Natural killer cell (primary cell): Measurements from ENCODE around the gene ZEB2. TPM values are rescaled to one million over a fixed set of nuclear protein-coding genes. Genes with fewer than 3 reads are reported as not detected.

Source experiments
- ATAC-seq, 3 donors: fragments of 150-1000 bp in 2 of 3; fragments of 200-7000 bp in 1 of 3; cut with Tn5 transposase; 1 replicate in 1 of 3; 2 replicates in 2 of 3; pipeline ENCODE4 v1.10.0; 2021; ENCODE audit warnings: mild to moderate bottlenecking in 2 of 3, moderate library complexity in 2 of 3
- DNase-seq, 2 donors: peaks; one replicate each; pipeline versions ENCODE4 v3.0.0 to v3.0.0-alpha.2; 2013 to 2021; ENCODE audit warnings: mixed read lengths in 1 of 2
- H3K27ac ChIP-seq: one replicate; pipeline ENCODE4 v1.5.1; 2013; ENCODE audit warnings: mild to moderate bottlenecking, low read length
- H3K27me3 ChIP-seq: one replicate; pipeline ENCODE4 v1.6.1; 2013; ENCODE audit warnings: low read length; ENCODE audit not compliant: control insufficient read depth, insufficient read depth
- H3K36me3 ChIP-seq: one replicate; pipeline ENCODE4 v1.6.1; 2013; ENCODE audit warnings: low read length; ENCODE audit not compliant: control insufficient read depth, insufficient read depth
- H3K4me1 ChIP-seq: one replicate; pipeline ENCODE4 v1.6.1; 2013; ENCODE audit warnings: low read length; ENCODE audit not compliant: control insufficient read depth, insufficient read depth
- H3K4me3 ChIP-seq: one replicate; pipeline ENCODE4 v1.5.1; 2013; ENCODE audit warnings: low read length
- H3K9me3 ChIP-seq: one replicate; pipeline ENCODE4 v1.6.1; 2013; ENCODE audit warnings: low read length; ENCODE audit not compliant: control insufficient read depth, insufficient read depth
- H3K27ac Mint-ChIP-seq, 2 donors: one replicate each; pipeline ENCODE4 v1.8.0; 2022; ENCODE audit warnings: mild to moderate bottlenecking in 2 of 2, mixed read lengths in 2 of 2, moderate library complexity in 1 of 2
- H3K27me3 Mint-ChIP-seq, 2 donors: one replicate each; pipeline ENCODE4 v1.8.0; 2022; ENCODE audit warnings: low read depth in 2 of 2, mixed read lengths in 2 of 2
- H3K36me3 Mint-ChIP-seq: one replicate; pipeline ENCODE4 v1.8.0; 2022; ENCODE audit warnings: mixed read lengths
- H3K4me1 Mint-ChIP-seq, 2 donors: one replicate each; pipeline ENCODE4 v1.8.0; 2022; ENCODE audit warnings: mixed read lengths in 2 of 2
- H3K4me3 Mint-ChIP-seq: one replicate; pipeline ENCODE4 v1.8.0; 2022; ENCODE audit warnings: mild to moderate bottlenecking, moderate library complexity, mixed read lengths
- H3K9me3 Mint-ChIP-seq, 2 donors: one replicate each; pipeline ENCODE4 v1.8.0; 2022; ENCODE audit warnings: mixed read lengths in 2 of 2
- WGBS: methylation state at CpG from one replicate; pipeline ENCODE4 v1.1.7; 2013; ENCODE audit warnings: missing lambda C conversion rate; ENCODE audit not compliant: insufficient coverage; 5-methylcytosine and 5-hydroxymethylcytosine counted together
- intact Hi-C: fragments of 100-400 bp; cut with micrococcal nuclease; formaldehyde crosslinking; loops from one replicate; pipeline ENCODE4 v1.14.2; 2022
- total RNA-seq, 4 donors: library from RNA; stranded (reverse); fragments of 120-200 nt in 1 of 4; gene quantifications; one replicate each; pipeline versions ENCODE4 v1.2.3 to v1.2.4, GENCODE V29; 2013 to 2022
- TF ChIP-seq, protein P1 (sequence below): fragments of 200-600 bp; IDR thresholded peaks from one replicate; pipeline ENCODE4 v1.8.0; 2022; ENCODE audit warnings: antibody characterized with exemption

Gene ZEB2
- total RNA-seq, 3 donors from 2014 or later (not counting 1 experiment from before 2014, with no cell fraction given), result 718 to 1,143 (median 944) TPM

DNA sequence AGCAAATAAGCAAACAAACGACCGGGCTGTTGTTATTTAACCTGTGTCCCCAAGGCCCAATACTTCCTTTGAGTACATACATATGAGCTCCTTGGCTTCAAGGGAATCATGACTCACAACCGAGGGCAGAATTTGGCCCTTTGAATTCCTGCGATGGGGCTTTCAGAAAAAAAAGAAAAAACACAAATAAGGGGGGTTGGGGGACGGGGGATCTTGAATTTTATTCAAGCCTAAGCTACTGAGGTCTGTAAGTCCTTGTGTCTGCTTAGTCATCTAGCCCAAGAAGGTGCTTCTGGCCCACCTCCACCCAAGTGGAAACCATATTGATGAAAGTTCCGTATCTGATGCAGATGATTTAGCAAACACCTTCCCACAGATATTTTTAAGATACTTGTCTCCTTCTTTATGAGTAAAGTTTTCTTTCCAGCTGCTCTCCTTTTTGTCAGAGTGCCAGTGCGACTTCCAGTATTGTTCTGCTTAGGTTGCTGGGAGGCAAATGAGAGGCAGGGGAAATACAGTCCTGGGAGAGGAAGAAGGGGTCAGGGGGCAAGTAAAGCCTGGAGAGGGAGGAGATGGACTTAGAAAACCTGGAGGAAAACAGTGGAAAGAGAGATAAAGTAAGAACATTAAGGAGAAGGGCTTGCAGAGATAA lies 169.6 kb downstream of the ZEB2 start:
- Mint-ChIP-seq H3K27me3 (no peaks in the 10 kb centered on the region), H3K36me3 (no peaks in the 10 kb centered on the region), H3K9me3 (no peaks in the 10 kb centered on the region), H3K4me3 (no peak overlapping the region), H3K27ac (no peak overlapping the region), H3K4me1 (no peaks in the 10 kb centered on the region)
- Histone ChIP-seq H3K27ac (no peak overlapping the region), H3K36me3 (no peaks in the 10 kb centered on the region), H3K4me3 (no peak overlapping the region), H3K27me3 (no peaks in the 10 kb centered on the region), H3K4me1 (no peaks in the 10 kb centered on the region), H3K9me3 (no peaks in the 10 kb centered on the region)
- DNase-seq (no peak), ATAC-seq (no peak)
- 95% methylated on average over 7 of the region's 7 CpGs for WGBS
- TF ChIP-seq, protein P1, sequence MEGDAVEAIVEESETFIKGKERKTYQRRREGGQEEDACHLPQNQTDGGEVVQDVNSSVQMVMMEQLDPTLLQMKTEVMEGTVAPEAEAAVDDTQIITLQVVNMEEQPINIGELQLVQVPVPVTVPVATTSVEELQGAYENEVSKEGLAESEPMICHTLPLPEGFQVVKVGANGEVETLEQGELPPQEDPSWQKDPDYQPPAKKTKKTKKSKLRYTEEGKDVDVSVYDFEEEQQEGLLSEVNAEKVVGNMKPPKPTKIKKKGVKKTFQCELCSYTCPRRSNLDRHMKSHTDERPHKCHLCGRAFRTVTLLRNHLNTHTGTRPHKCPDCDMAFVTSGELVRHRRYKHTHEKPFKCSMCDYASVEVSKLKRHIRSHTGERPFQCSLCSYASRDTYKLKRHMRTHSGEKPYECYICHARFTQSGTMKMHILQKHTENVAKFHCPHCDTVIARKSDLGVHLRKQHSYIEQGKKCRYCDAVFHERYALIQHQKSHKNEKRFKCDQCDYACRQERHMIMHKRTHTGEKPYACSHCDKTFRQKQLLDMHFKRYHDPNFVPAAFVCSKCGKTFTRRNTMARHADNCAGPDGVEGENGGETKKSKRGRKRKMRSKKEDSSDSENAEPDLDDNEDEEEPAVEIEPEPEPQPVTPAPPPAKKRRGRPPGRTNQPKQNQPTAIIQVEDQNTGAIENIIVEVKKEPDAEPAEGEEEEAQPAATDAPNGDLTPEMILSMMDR, result no peak
- intact Hi-C loops, result no loop called here

DNA sequence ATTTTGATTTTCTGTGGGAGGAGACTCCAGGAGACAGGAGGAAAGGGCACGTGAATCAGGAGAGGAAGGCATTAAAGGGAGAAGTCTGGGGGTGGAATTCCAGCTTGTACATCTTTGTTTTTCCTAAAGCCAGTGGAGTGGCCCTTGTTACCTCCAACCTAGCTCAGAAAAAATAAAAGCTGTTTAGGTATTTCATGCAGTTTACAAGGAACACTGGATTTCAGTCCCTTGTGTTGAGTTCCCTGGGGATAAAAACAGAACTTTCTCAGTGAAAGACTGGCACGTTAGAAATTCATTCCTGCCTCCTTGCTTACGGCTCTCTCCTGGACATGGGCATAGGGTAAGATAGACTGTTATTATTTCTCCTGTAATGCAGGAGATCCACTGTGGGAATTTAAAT lies 170.2 kb downstream of the ZEB2 start:
- DNase-seq (no peak), ATAC-seq (no peak)
- H3K27me3 Mint-ChIP-seq, result no peaks in the 10 kb centered on the region
- no peaks in the 10 kb centered on the region for H3K9me3 ChIP-seq
- H3K27me3 ChIP-seq, result no peaks in the 10 kb centered on the region
- WGBS, result 97% methylated on average over 3 of the region's 3 CpGs
- H3K4me1 Mint-ChIP-seq, result no peaks in the 10 kb centered on the region
- H3K9me3 Mint-ChIP-seq, result no peaks in the 10 kb centered on the region
- no peak overlapping the region for H3K4me3 ChIP-seq
- intact Hi-C loops, result no loop called here
- H3K27ac Mint-ChIP-seq, result no peak overlapping the region
- no peaks in the 10 kb centered on the region for H3K4me1 ChIP-seq
- H3K27ac ChIP-seq, result no peak overlapping the region
- no peak overlapping the region for H3K4me3 Mint-ChIP-seq
- TF ChIP-seq, protein P1, result no peak
- H3K36me3 Mint-ChIP-seq, result no peaks in the 10 kb centered on the region
- no peaks in the 10 kb centered on the region for H3K36me3 ChIP-seq

DNA sequence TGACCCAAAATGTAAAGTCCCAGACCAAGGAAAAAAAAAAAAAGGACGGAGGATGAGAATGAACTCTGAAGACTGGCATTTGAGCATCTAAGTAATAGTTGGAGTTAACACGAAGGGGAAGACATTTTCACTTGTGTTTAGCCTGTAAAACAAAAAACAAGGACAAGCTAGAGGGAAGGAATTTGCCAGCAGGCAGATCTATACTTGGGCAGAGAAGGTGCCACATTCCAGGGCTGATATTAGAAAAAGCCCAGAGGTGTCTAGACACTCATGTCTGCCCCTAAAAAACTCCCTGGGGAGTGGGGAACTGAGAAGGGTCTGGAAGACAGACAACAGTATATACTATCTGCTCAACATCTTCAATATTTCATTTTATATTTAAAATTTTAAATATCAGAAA lies 171.1 kb downstream of the ZEB2 start:
- intact Hi-C loops, result no loop called here
- H3K4me3 ChIP-seq, result no peak overlapping the region
- no peak for ATAC-seq
- H3K36me3 ChIP-seq, result no peaks in the 10 kb centered on the region
- Mint-ChIP-seq H3K9me3 (no peaks in the 10 kb centered on the region), H3K36me3 (no peaks in the 10 kb centered on the region), H3K27ac (no peak overlapping the region), H3K4me3 (no peak overlapping the region), H3K27me3 (no peaks in the 10 kb centered on the region), H3K4me1 (no peaks in the 10 kb centered on the region)
- DNase-seq, result no peak
- H3K27me3 ChIP-seq, result no peaks in the 10 kb centered on the region
- WGBS, result 91% methylated on average over 2 of the region's 2 CpGs
- TF ChIP-seq, protein P1, result no peak
- no peaks in the 10 kb centered on the region for H3K4me1 ChIP-seq
- H3K27ac ChIP-seq, result no peak overlapping the region
- no peaks in the 10 kb centered on the region for H3K9me3 ChIP-seq

DNA sequence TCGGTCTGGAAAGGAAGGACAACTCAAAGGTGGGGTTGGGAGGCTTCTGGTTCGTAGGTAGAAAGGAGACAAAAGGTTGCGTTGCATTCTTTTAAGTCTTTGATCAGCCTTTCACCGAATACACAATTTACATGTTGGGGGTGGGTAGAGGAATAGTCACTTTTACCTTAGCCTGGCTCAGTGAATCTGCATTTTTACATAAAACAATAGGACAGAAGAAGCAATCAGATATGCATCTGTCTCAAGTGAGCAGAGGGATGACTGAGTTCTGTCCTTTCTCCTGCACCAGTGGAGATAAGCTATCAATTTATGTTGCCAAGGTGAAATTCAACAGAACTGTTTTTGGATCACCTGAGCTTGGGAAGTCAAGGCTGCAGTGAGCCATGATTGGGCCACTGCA lies 173.7 kb downstream of the ZEB2 start:
- Mint-ChIP-seq H3K4me1 (no peaks in the 10 kb centered on the region), H3K27me3 (no peaks in the 10 kb centered on the region), H3K9me3 (no peaks in the 10 kb centered on the region), H3K27ac (no peak overlapping the region), H3K4me3 (no peak overlapping the region), H3K36me3 (no peaks in the 10 kb centered on the region)
- H3K27me3 ChIP-seq, result no peaks in the 10 kb centered on the region
- H3K4me1 ChIP-seq, result no peaks in the 10 kb centered on the region
- intact Hi-C loops, result no loop called here
- ATAC-seq, result no peak
- no peak overlapping the region for H3K27ac ChIP-seq
- no peak overlapping the region for H3K4me3 ChIP-seq
- 91% methylated on average over 2 of the region's 4 CpGs for WGBS
- no peaks in the 10 kb centered on the region for H3K36me3 ChIP-seq
- no peak for DNase-seq
- no peaks in the 10 kb centered on the region for H3K9me3 ChIP-seq
- TF ChIP-seq, protein P1, result no peak
